K562 (cell line): Measurements from ENCODE around the gene ITK. TPM values are rescaled to one million over a fixed set of nuclear protein-coding genes. Genes with fewer than 3 reads are reported as not detected.

Experiments used
- ATAC-seq: fragments of 200-7000 bp; cut with Tn5 transposase; 3 replicates; pipeline ENCODE4 v1.9.1; 2020; ENCODE audit warnings: moderate library complexity
- BruUV-seq: library from RNA; stranded (reverse); fragments of 400-500 nt; replicated peaks from 2 replicates; lab custom pipeline; 2021; lab: Mats Ljungman, UMichigan
- CTCF ChIA-PET: fragments of 300-600 bp; formaldehyde crosslinking; extraction: SDS; loops from one replicate; lab custom pipeline; 2021; ENCODE audit warnings: low intra/inter-chr PET ratio; lab: Yijun Ruan, JAX
- POLR2A ChIA-PET: fragments of 300-600, 350-650 bp; sonication (Branson Sonifier 250); formaldehyde crosslinking; extraction: SDS; loops from one replicate; lab custom pipeline; 2021; ENCODE audit warnings: antibody characterized with exemption, inconsistent platforms; lab: Yijun Ruan, JAX
- DNase-seq, 4 experiments: peaks; one replicate each; pipeline versions ENCODE4 v3.0.0 to v3.0.0-alpha.2; 2011 to 2018; ENCODE audit warnings: low spot score in 3 of 4, mixed read lengths in 3 of 4; ENCODE audit errors: extremely low read depth in 1 of 4
- FAIRE-seq: peaks from 2 replicates; lab custom pipeline; 2011; peaks lifted over from hg19 to GRCh38; lab: Jason Lieb, UNC
- H2AFZ ChIP-seq: 2 replicates; pipeline ENCODE4 v1.6.0; 2011; ENCODE audit warnings: low read depth, low read length, control low read depth, inconsistent platforms
- H3K27ac ChIP-seq: fragments of 200-600 bp; 3 replicates; pipeline ENCODE4 v1.8.0; 2011; ENCODE audit warnings: low read depth, mild to moderate bottlenecking, control low read depth, inconsistent platforms, low read length, moderate library complexity, mixed read lengths; ENCODE audit errors: extremely low read depth
- H3K27me3 ChIP-seq, 2 experiments: fragments of 300-600 bp in 1 of 2; 2 replicates in 1 of 2; 3 replicates in 1 of 2; pipeline versions ENCODE4 v1.6.0 to v1.8.0; 2011; ENCODE audit warnings: inconsistent platforms in 2 of 2, low read length in 2 of 2, mild to moderate bottlenecking in 1 of 2, mixed read lengths in 1 of 2, moderate library complexity in 1 of 2; ENCODE audit not compliant: control insufficient read depth in 2 of 2, insufficient read depth in 2 of 2
- H3K36me3 ChIP-seq: fragments of 300-600 bp; 3 replicates; pipeline ENCODE4 v1.8.0; 2011; ENCODE audit warnings: mild to moderate bottlenecking, low read length, inconsistent platforms; ENCODE audit not compliant: control insufficient read depth, insufficient read depth
- H3K4me1 ChIP-seq, 2 experiments: fragments of 200-600 bp in 1 of 2; replicated peaks in 1 of 2; 2 replicates in 1 of 2; 3 replicates in 1 of 2; pipeline versions ENCODE4 v1.5.1 to v1.8.0; 2011; ENCODE audit warnings: inconsistent platforms in 2 of 2, low read length in 2 of 2, mild to moderate bottlenecking in 1 of 2, mixed read lengths in 1 of 2, moderate library complexity in 1 of 2; ENCODE audit not compliant: control insufficient read depth in 2 of 2, insufficient read depth in 2 of 2
- H3K4me2 ChIP-seq: 2 replicates; pipeline ENCODE4 v1.6.1; 2011; ENCODE audit warnings: low read length, control low read depth, inconsistent platforms, mixed read lengths; ENCODE audit not compliant: insufficient read depth
- H3K4me3 ChIP-seq: fragments of 200-600 bp; sonication (generic), shearing (Covaris generic); 2 replicates; pipeline ENCODE4 v1.5.1; 2016; ENCODE audit warnings: control low read depth, inconsistent platforms
- H3K79me2 ChIP-seq: fragments of 200-600 bp; 3 replicates; pipeline ENCODE4 v1.8.0; 2011; ENCODE audit warnings: low read length, inconsistent platforms; ENCODE audit not compliant: control insufficient read depth, insufficient read depth
- H3K9ac ChIP-seq, 2 experiments: 2 replicates each; pipeline versions ENCODE4 v1.6.0 to v1.6.1; 2011; ENCODE audit warnings: low read depth in 2 of 2, low read length in 2 of 2, control low read depth in 1 of 2, inconsistent platforms in 1 of 2, mild to moderate bottlenecking in 1 of 2, mixed read lengths in 1 of 2; ENCODE audit not compliant: insufficient read depth in 1 of 2
- H3K9me1 ChIP-seq: one replicate; pipeline ENCODE4 v1.6.0; 2011; ENCODE audit warnings: inconsistent platforms, mild to moderate bottlenecking, low read length, moderate library complexity; ENCODE audit not compliant: control insufficient read depth, insufficient read depth
- H3K9me3 ChIP-seq: replicated peaks from 2 replicates; pipeline ENCODE4 v1.5.1; 2011; ENCODE audit warnings: low read depth, low read length, inconsistent platforms; ENCODE audit not compliant: control insufficient read depth, insufficient read depth
- H4K20me1 ChIP-seq: replicated peaks from 2 replicates; pipeline ENCODE4 v1.6.1; 2011; ENCODE audit warnings: low read length, inconsistent platforms, mixed read lengths; ENCODE audit not compliant: control insufficient read depth, insufficient read depth
- HDAC6 ChIP-seq: IDR thresholded peaks from 2 replicates; pipeline ENCODE4 v1.6.1; 2012; ENCODE audit warnings: low read depth, mild to moderate bottlenecking, control low read depth, inconsistent platforms, low read length, moderate library complexity
- PHB ChIP-seq: fragments of 250-450 bp; sonication (Bioruptor Pico); IDR thresholded peaks from 2 replicates; pipeline ENCODE4 v1.5.0; 2021
- RHOXF2B ChIP-seq: fragments of 250-450 bp; sonication (Bioruptor Pico); conservative IDR thresholded peaks from 2 replicates; pipeline ENCODE4 v1.5.1; 2021
- TAF15 ChIP-seq: fragments of 200-400 bp; formaldehyde crosslinking; IDR thresholded peaks from 2 replicates; pipeline ENCODE4 v1.6.1; 2017; ENCODE audit warnings: mild to moderate bottlenecking, low read depth, low read length, moderate library complexity
- ZC3H11A ChIP-seq: IDR thresholded peaks from 2 replicates; pipeline ENCODE4 v1.6.1; 2012; ENCODE audit warnings: low read depth, low read length, improper control_type of control experiment
- ZNF134 ChIP-seq: fragments of 250-450 bp; sonication (Bioruptor Pico); conservative IDR thresholded peaks from 2 replicates; pipeline ENCODE4 v1.4.0; 2020
- ZNF644 ChIP-seq: fragments of 200-800 bp; sonication (Bioruptor generic); IDR thresholded peaks from 2 replicates; pipeline ENCODE4 v1.6.1; 2016; ENCODE audit warnings: low read depth, missing genetic modification characterization, missing compliant biosample characterization
- WGBS: fragments of 100-300 bp; shearing (Covaris generic); methylation state at CpG from one replicate; pipeline ENCODE4 v1.1.6; 2016; ENCODE audit warnings: low coverage, mixed read lengths; ENCODE audit not compliant: insufficient coverage; ENCODE audit errors: missing lambda C conversion rate; 5-methylcytosine and 5-hydroxymethylcytosine counted together
- in situ Hi-C: fragments of 300-500 bp; cut with MboI; formaldehyde crosslinking; loops from 4 replicates; pipeline ENCODE4 v1.15.0; 2018; ENCODE audit warnings: inconsistent platforms, mixed read lengths
- intact Hi-C: fragments of 100-400 bp; cut with micrococcal nuclease; formaldehyde crosslinking; loops from 2 replicates; pipeline ENCODE4 v1.14.2; 2022
- polyA plus RNA-seq, 8 experiments: library from polyadenylated mRNA; depleted of rRNA in 4 of 8; stranded (reverse) in 5 of 8; unstranded in 3 of 8; fragments of >200 nt; fragmentation: Nextera tagmentation in 2 of 8; fragmentation: Illumina TruSeq in 1 of 8; extraction: Ambion mirVana in 2 of 8; extraction: Trizol in 1 of 8; gene quantifications; 2 replicates each; pipeline versions ENCODE4 v1.2.1 to v1.2.3, GENCODE V29; 2011 to 2014; ENCODE audit warnings: inconsistent platforms in 1 of 8, missing spikeins in 1 of 8
- total RNA-seq, 7 experiments: library from RNA; depleted of rRNA in 6 of 7; stranded (reverse); fragments of >200 nt in 6 of 7; fragmentation: Illumina TruSeq in 2 of 7; extraction: Trizol in 2 of 7; gene quantifications; 2 replicates each; pipeline versions ENCODE4 v1.2.1 to v1.2.3, GENCODE V29; 2011 to 2021; ENCODE audit warnings: low replicate concordance in 1 of 7
- TF ChIP-seq, protein P1 (sequence below), 2 experiments: IDR thresholded peaks in 1 of 2; conservative IDR thresholded peaks in 1 of 2; 2 replicates each; pipeline ENCODE4 v1.6.1; 2016; ENCODE audit warnings: low read depth in 2 of 2, mild to moderate bottlenecking in 1 of 2, missing compliant biosample characterization in 1 of 2, missing genetic modification characterization in 1 of 2, moderate library complexity in 1 of 2
- TF ChIP-seq, protein P2 (sequence below): sonication (generic); formaldehyde crosslinking; IDR thresholded peaks from 2 replicates; pipeline ENCODE4 v1.8.0; 2022; ENCODE audit warnings: mild to moderate bottlenecking, missing genetic modification reagents
- TF ChIP-seq, protein P3 (sequence below), 2 experiments: IDR thresholded peaks; 2 replicates each; pipeline ENCODE4 v1.6.1; 2012; ENCODE audit warnings: improper control_type of control experiment in 2 of 2, low read depth in 2 of 2, low read length in 2 of 2, borderline replicate concordance in 1 of 2

The ITK gene
- total and polyA plus RNA-seq, 9 of the 15 experiments (the other 6 are each of a cell fraction or from before 2014, with no cell fraction given): 0.04 to 0.75 TPM; not detected in 7

DNA sequence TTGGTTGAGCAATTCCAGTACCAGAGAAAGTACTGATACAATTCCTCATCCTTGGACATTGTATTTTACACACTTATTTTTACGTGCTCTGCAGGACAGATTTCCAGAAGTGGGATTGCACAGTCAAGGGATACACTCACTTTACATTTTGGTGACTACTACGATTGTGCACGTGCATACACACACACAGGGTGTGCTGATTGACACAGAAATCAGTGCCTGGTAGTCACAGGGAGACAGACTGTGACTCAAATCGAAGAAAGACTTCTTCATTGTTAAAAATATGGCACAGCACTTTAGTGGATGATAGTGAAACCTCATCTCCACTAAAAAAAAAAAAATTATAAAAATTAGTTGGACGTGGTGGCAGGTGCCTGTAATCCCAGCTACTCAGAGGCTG, 16.1 kb upstream of the ITK start:
- no peak overlapping the region for H3K4me2 ChIP-seq
- H3K27me3 ChIP-seq: peaks cover 9 to 35% of the 10 kb centered on the region in 2 experiments; a peak in 3 of 5 replicates
- H3K9ac ChIP-seq: no peak overlapping the region
- in situ Hi-C loops: no loop called here
- H3K79me2 ChIP-seq: no peaks in the 10 kb centered on the region
- no peaks in the 10 kb centered on the region for H3K4me1 ChIP-seq
- H3K9me3 ChIP-seq: no peaks in the 10 kb centered on the region
- H2AFZ ChIP-seq: no peak overlapping the region
- DNase-seq (no peak), ATAC-seq (no peak)
- H3K4me3 ChIP-seq: no peak overlapping the region
- H3K9me1 ChIP-seq: no peaks in the 10 kb centered on the region
- 1% methylated on average over 5 of the region's 5 CpGs for WGBS
- no peak overlapping the region for H3K27ac ChIP-seq
- POLR2A ChIA-PET: no interaction called here
- BruUV-seq: no TSS peak
- H4K20me1 ChIP-seq: no peaks in the 10 kb centered on the region
- no peak for TF ChIP-seq ZNF134
- TF ChIP-seq, all 486 proteins: peak for 0
- no peaks in the 10 kb centered on the region for H3K36me3 ChIP-seq
- intact Hi-C loops: no loop called here
- CTCF ChIA-PET: no interaction called here
- FAIRE-seq: no peak

DNA sequence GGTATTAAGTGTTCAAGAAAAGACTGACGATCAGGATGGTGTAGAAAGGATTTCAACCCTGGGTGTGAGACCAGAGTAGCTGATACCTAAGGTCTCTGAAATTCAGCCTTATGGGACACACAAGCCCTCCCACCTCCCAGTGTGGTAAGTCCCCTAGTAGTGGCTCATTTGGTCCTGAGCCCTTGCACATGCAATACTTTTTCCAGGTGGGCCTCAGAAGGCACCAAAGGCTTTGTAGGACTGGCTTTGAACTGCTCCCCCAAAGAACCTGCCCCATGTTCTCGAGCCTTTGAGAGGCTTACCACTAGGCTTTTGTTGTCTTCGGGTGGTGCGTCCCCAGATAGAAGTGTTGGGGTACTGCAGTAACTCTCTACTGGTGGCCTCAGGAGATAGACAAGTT, 15.4 kb upstream of the ITK start:
- Histone ChIP-seq H3K9me1 (no peaks in the 10 kb centered on the region), H2AFZ (no peak overlapping the region), H3K4me2 (no peak overlapping the region), H3K4me3 (no peak overlapping the region), H3K9me3 (no peaks in the 10 kb centered on the region), H3K4me1 (no peaks in the 10 kb centered on the region), H3K9ac (no peak overlapping the region), H3K36me3 (no peaks in the 10 kb centered on the region), H3K27me3 (peaks cover 9 to 35% of the 10 kb centered on the region in 2 experiments; a peak in 3 of 5 replicates), H4K20me1 (no peaks in the 10 kb centered on the region), H3K79me2 (no peaks in the 10 kb centered on the region), H3K27ac (no peak overlapping the region)
- no peak for ATAC-seq
- POLR2A ChIA-PET: no interaction called here
- in situ Hi-C loops: no loop called here
- FAIRE-seq: no peak
- no TSS peak for BruUV-seq
- intact Hi-C loops: no loop called here
- CTCF ChIA-PET: no interaction called here
- DNase-seq: no peak
- TF ChIP-seq, protein P1, sequence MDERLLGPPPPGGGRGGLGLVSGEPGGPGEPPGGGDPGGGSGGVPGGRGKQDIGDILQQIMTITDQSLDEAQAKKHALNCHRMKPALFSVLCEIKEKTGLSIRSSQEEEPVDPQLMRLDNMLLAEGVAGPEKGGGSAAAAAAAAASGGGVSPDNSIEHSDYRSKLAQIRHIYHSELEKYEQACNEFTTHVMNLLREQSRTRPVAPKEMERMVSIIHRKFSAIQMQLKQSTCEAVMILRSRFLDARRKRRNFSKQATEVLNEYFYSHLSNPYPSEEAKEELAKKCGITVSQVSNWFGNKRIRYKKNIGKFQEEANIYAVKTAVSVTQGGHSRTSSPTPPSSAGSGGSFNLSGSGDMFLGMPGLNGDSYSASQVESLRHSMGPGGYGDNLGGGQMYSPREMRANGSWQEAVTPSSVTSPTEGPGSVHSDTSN (CRISPR knock-in tag; IDR thresholded peaks at IDR 0.05; ENCODE audit: low read depth): no peak
- TF ChIP-seq, protein P1 (tag; conservative IDR thresholded peaks at IDR 0.05; ENCODE audit: low read depth): no peak
- TF ChIP-seq, protein P2, sequence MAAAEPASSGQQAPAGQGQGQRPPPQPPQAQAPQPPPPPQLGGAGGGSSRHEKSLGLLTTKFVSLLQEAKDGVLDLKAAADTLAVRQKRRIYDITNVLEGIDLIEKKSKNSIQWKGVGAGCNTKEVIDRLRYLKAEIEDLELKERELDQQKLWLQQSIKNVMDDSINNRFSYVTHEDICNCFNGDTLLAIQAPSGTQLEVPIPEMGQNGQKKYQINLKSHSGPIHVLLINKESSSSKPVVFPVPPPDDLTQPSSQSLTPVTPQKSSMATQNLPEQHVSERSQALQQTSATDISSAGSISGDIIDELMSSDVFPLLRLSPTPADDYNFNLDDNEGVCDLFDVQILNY (CRISPR knock-in tag): no peak
- TF ChIP-seq HDAC6 (no peak), ZNF644 (tag) (no peak), ZC3H11A (no peak), TAF15 (no peak), PHB (CRISPR knock-in tag) (no peak), RHOXF2B (CRISPR knock-in tag) (no peak)
- TF ChIP-seq, protein P3, sequence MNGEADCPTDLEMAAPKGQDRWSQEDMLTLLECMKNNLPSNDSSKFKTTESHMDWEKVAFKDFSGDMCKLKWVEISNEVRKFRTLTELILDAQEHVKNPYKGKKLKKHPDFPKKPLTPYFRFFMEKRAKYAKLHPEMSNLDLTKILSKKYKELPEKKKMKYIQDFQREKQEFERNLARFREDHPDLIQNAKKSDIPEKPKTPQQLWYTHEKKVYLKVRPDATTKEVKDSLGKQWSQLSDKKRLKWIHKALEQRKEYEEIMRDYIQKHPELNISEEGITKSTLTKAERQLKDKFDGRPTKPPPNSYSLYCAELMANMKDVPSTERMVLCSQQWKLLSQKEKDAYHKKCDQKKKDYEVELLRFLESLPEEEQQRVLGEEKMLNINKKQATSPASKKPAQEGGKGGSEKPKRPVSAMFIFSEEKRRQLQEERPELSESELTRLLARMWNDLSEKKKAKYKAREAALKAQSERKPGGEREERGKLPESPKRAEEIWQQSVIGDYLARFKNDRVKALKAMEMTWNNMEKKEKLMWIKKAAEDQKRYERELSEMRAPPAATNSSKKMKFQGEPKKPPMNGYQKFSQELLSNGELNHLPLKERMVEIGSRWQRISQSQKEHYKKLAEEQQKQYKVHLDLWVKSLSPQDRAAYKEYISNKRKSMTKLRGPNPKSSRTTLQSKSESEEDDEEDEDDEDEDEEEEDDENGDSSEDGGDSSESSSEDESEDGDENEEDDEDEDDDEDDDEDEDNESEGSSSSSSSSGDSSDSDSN (IDR thresholded peaks at IDR 0.05; ENCODE audit: borderline replicate concordance in 1 of 2, low read depth in 2 of 2, low read length in 2 of 2): no peak
- 6% methylated on average over 4 of the region's 4 CpGs for WGBS
